HG03108 (cell line): ENCODE results near the gene WDR38.

Experiments used
- ATAC-seq: cut with Tn5 transposase; IDR thresholded peaks from one replicate; pipeline ENCODE4 v1.9.1; 2021; ENCODE audit warnings: moderate library complexity; ENCODE audit not compliant: unreplicated experiment

WDR38 gene, protein sequence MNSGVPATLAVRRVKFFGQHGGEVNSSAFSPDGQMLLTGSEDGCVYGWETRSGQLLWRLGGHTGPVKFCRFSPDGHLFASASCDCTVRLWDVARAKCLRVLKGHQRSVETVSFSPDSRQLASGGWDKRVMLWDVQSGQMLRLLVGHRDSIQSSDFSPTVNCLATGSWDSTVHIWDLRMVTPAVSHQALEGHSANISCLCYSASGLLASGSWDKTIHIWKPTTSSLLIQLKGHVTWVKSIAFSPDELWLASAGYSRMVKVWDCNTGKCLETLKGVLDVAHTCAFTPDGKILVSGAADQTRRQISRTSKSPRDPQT

DNA sequence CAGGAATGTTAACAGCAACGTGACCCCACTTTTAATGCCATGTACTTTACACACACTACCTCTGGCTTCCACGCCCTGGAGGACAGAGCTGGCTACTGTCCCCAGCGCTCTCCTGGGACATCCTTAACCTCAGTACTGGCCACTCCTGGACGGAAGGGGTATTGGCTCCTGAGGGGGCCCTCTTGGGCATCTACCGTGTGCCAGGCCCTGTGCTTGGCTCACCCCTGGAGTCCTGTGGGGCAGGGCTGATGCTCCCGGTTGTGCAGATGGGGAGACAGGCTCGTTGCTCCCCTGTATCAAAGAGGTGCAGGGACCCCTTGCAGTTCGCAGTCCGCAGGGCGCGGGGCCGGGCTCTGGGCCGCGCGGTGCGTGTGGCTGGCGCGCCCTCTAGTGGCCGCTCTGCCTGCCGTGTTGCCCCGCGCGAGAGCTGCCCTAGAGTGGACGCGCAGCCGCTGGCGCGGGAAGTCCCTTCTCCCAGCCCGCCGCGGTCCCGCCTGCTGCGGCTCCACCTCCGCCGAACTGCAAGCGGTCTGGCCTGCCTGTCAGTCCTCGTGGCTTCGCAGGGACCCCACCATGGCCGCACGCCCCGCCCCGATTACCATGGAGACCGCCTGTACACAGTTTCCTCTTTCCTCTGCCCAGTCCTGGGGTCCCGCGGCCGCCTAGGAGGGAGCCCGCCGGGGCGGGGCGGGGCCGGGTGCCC is at the start of gene WDR38:
Gene WDR38, plus strand, starts transcription at position 632 of the 703 bp plus-strand sequence. CDS start 72 bp downstream, outside the sequence.
- ATAC-seq: peak; percentile 70

DNA sequence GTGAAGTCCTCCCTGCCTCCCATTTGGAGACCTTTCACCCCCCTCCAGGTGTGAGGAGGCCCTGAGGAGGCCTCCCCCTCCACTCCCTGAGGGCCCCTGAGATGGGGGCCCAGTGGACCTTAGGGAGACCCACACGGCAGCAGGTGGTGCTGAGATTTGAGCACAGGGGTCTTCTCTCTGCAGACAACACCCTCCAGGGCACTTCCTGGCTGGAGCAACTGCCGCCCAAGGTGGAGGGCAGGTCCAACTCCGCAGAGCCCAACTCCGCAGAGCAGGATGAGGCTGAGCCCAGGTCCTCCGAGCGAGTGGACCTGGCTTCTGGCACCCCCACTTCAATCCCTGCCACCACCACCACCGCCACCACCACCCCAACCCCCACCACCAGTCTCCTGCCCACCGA is 49.3 kb upstream of the WDR38 start:
- ATAC-seq: no peak

DNA sequence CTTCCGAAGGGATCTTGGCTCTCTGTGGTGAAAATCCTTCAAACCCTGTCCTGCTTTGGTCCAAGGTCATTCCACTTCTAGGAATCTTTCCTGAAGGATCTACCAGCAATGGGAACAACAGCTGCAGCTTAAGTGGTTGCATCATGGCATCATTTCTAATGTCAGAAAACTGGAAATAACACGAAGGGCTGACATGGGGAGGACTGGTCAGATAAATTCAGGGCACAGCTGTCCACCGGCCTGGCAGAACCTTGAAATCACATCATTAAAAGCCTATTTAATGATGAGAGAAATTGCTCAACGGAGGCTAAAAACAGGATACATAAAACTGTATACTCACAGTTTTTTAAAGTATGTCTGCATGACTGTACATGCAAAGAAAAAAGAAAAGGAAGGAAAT is 48.1 kb upstream of the WDR38 start:
- ATAC-seq: no peak

DNA sequence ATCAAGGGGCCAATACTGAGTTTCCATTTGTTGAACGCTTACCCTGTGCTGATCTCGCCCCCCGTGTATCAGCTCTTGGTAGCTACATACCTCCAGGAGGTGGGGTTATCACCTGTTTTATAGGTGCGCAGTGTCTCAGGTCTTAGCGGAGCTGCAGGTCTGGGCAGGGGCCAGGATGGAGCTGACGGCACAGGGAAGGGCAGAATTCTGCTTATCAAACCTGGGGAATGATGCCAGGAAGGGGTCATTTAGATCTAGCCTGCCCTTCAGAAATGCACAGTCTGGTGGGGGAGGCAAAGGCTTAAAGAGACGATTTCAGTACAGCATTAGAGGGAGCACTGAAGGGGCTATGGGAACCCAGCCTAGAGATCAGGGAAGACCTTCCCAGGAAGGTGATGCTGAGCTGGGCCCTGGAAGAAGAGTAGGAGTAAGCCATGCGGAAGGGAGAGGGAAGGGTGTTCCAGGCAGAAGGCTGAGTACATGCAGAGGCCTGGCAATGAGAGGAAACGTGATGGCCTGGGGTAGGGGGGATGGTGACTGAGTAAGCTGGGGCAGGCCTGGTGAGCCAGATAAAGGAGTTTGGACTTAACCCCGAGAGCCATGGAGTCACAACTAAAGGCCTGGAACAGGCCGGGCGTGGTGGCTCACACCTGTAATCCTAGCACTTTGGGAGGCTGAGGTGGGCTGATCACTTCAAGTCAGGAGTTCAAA is 44.9 kb upstream of the WDR38 start:
- no peak for ATAC-seq

DNA sequence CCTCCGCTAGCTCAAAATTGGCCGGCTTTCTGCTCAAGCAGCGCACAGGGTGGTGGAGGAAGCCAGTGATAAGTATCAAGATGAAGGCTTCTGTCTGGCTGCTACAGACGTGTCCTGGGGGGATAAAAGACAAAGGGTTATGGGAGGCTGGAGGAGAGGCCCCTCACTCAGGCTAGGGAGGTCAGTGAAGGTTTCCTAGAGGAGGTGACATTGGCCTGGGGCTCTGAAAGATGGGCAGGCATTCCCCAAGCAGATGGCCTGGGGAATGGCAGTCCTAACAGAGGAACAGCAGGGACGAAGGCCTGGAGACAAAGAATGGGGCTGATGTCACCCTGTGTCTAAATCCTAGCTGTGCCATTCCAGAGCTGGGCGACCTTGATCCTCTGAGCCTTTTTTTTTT is 44.0 kb upstream of the WDR38 start:
- no peak for ATAC-seq

DNA sequence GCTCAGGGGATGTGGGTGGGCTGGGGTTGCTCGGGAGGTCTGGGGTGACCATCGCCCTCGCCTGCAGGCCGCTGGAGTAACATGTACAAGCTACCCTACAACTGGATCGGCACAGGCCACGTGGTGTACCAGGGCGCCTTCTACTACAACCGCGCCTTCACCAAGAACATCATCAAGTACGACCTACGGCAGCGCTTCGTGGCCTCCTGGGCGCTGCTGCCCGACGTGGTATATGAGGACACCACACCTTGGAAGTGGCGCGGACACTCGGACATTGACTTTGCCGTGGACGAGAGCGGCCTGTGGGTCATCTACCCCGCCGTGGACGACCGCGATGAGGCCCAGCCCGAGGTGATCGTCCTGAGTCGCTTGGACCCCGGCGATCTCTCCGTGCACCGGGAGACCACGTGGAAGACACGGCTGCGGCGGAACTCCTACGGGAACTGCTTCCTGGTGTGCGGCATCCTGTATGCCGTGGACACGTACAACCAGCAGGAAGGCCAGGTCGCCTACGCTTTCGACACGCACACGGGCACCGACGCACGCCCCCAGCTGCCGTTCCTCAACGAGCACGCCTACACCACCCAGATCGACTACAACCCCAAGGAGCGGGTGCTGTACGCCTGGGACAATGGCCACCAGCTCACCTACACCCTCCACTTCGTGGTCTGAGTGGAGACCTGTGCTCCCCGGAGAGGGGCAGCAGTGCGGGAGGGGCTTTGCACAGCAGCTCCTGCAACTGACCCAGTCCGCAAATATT is 43.3 kb upstream of the WDR38 start:
- no peak for ATAC-seq

DNA sequence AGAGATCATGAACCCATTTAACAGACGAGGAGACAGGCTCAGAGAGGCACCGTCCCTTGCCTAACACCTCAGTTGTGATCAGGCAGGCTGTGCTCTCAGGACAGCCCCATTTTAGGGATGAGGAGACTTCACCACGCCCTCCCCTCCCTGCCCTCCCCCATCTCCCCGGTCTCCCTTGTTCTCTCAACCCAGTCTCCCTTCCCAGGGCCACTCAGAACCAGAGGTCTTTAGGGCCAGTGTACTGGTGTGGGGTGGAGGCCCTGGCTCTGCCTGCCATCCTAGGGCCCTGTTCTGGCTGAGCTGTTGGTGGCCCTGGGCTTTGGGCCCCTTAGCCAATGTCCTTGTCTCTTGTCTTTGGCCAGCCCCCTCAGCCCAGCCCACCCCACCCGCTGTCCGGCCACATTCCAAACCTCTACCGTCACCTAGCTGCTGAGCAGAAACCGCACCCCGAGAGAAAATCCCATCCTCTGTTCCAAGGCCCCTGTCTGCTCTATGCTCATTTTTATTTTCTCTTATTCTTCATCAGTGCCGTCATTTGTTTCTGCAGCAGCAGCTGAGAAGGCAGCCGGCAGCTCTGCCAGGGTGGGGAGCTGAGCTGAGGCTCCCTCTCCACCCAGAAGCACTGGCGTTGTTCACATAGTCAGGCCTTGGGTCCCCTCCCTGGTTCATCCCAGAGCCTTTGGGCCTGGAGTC is 42.5 kb upstream of the WDR38 start:
- ATAC-seq: no peak

DNA sequence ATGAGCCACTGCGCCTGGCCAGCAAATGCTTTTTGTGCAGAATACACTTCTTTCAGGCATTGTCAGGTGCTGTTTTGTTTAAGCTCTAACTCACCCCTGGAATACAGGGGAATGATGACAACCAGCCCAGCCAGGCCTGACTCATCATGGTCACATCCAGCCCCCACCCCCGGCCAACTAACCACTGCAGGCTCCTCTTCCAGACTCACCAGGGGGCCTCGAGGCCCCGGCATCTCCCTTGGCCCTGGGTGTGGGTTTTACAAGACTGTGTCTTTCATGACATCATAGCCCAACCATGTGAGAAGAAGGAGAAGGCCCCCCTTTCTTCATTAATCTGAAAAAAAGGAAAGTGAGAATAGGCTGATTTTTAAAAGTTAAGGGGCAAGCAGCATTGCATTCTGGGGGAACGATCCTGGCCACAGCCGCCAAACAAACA is 40.8 kb upstream of the WDR38 start:
- no peak for ATAC-seq

DNA sequence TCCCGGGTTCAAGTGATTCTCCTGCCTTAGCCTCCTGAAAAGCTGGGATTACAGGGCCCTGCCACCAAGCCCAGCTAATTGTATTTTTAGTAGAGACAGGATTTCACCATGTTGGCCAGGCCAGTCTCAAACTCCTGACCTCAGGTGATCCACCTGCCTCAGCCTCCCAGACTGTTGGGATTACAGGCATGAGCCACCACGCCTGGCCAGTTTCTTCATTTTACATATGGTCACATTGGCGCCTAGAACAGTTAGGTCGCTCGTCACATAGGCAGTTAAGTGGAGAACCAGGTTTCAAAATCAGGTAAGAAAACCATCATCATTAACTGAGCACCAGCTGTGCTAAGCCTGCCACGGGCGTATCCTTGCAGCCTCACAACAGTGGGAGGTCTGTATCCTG is 40.2 kb upstream of the WDR38 start:
- ATAC-seq: no peak

DNA sequence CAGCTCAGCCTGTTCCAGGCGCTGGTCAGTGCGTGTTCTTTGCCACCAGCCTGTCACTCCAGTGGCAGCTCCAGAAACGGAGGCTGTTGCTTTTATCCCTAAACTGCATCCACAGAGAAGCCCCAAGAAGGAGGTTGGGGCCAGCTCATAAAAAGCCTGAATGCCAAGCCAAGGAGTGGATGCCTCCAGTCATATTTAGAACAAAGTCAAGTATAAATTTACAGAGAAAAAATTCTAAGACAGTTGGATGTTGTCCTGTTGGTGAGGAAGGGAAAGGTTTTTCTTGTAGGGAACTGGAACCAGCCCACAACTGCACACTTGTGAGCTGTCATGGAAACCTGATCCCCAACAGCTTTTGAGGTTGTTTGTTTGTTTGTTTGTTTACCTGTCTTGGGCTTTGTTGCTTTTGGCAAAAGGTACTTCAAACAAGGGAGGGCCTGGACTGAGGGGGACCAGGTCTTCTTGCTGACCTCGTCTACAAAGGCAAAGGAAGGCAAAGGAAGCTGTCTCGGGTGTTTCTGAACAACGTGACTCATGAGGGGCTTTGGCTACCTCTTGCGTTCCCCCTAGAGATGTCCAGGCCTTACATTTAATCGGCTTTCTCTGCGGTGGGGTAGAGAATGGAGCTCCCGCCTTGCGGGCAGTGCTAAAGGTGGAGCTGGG is 39.6 kb upstream of the WDR38 start:
- no peak for ATAC-seq

DNA sequence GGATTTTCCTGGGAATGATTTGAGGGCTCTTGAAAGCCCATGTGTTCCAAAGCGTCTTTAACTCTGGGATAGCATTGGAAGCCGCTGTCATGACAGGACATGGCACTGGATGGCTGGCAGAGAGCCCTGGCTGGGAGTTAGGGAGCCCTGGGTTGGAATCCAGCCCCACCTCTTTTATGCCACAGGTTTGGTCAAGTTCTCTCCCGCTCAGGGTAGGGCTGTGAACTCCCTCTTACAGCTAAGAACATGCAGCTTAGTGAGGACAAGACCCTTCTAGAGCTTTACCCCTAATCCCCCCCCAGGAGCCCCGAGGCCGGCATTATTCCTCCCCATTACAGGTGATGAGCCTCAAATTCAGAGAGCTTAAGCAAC is 39.1 kb upstream of the WDR38 start:
- no peak for ATAC-seq

DNA sequence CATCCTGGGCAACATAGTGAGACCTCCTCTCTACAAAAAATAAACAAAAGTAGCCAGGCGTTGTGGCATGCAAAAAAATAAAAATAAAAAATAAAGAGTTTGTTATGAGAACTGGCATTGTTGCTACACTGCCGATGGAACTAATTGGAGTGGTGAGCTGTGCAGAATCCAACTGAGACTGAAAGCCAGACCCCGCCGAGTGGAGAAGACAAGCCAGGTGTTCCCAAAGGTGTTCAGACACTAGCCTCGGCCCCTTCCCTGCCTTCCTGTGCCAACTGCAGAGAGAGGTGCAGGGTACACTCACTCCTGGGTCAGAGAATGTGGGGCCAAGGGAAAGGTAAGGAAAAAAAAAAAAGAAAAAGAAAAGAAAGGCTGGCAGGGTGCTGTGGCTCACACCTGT is 37.7 kb upstream of the WDR38 start:
- ATAC-seq: no peak

DNA sequence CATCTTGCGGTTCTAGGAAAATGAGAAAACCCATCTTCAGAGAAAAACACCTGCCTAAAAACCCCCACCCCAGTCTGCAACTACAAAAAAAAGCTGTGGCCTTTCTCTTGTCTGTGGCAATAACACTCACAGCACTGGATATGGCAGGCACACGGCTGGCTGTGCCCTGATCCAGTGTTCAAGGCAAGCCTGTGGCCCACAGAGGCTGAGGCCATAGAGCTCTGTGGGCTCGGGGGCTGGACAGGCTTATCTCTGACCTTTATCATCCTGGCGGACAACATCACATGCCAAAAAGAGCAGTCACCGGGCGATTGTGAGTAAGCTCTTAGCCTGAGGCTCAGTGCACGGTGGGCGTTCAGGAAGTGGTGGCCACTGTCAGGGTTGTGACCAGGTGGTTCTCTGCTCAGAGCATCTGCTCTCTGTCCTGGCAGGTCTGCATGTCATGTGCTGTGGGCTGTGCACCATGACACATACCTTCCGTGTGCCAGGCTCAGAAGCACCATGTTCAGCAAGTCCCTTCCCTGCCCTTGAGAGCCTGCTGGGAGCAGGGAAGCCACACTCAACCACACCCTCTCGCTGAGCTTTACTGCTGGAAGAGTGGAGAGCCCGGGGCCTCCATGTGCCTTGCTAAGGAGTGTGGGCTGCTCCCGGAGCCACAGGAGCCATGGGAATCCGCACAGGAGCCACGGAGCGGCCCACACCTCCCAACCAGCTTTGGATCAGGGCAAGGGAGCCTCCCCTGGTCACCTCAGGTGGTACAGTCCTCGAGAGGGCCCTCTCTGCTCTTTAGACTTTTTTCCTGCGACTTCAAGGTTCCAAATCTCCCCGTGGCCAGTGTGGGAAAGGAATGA is 34.6 kb upstream of the WDR38 start:
- no peak for ATAC-seq

DNA sequence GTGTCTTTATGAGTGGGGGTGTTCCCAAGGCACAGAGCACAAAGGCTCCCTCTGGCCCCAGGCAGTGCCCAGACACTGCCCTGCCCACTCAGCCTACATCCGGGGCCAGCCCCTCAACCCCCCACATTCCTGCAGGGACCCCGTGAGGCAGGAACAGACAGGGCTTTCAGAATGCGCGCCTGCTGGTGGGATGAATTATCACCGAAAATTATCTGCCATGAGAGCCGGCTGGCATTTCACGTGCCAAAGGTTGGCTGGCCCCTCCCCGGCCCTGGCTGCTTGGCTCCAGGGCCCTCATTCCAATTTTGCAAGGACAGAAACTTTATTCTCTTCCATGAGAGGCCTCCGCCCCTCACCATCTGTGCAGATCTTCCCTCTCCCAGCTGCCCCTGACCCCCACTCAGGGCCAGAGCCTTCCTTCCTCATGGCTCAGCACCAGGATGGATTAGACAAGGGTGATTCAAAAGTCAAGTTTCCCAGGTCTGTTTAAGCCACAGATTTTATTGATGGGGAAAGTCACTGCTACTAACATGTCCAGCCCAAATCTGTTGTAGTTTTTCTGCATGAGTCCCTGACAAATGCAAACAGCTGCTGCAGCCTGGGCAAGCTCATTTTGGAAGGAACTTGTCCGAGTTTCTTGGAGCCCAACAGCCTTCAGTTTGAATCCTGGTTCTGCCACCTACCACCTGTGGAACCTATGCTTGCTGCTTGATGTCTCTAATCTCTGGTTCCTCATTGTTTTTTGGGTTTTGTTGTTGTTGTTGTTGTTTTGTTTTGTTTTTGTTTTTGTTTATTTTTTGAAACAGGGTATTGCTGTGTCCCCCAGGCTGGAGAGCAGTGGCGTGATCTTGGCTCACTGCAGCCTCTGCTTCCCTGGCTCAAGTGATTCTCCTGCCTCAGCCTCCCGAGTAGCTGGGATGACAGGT is 32.3 kb upstream of the WDR38 start:
- ATAC-seq: no peak

DNA sequence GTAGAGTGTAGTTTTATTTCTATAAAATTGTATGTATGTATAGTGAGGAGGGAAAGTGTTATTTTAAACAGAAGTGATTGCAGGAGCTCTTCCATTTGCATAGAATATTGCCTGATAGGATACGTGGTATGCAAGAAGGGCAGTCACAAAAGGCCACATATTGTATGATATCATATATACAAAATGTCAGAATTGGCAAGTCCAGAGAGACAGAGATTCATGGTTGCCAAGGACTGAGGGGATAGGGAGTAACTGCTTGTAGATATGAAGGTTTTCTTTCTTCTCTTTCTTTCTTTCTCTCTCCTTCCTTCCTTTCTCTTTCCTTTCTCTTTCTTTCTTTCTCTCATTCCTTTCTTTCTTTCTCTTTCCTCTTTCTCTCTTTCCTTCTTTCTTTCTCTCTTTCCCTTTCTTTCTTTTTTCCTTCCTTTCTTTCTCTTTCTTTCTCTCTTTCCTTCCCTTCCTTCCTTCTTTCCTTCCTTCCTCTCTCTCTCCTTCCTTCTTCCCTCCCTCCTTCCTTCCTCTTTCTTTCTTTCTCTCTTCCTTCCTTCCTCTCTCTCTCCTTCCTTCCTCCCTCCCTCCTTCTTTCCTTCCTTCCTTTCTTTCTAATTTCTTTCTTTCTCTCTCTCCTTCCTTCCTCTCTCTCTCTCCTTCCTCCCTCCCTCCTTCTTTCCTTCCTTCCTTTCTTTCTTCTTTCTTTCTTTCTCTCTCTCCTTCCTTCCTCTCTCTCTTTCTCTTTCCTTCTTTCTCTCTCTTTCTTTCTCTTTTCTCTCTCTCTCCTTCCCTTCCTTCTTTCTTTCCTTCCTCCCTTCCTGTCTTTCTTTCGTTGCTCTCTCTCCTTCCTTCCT is 24.5 kb upstream of the WDR38 start:
- no peak for ATAC-seq

DNA sequence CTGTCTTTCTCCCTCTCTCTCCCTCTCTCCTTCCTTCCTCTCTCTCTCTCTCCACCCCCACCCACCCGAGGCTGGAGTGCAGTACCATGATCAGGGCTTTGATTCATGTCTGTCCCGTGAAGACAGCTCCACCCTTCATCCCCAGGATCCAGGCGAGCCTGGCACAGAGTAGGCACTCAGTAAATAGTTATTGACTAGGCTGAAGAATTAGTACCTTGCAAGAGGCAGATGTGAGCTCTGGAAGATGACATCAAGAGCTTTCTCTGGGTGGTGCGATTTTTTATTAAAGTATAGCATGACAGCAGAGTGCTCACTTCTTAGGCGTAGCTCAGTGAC is 24.0 kb upstream of the WDR38 start:
- no peak for ATAC-seq

DNA sequence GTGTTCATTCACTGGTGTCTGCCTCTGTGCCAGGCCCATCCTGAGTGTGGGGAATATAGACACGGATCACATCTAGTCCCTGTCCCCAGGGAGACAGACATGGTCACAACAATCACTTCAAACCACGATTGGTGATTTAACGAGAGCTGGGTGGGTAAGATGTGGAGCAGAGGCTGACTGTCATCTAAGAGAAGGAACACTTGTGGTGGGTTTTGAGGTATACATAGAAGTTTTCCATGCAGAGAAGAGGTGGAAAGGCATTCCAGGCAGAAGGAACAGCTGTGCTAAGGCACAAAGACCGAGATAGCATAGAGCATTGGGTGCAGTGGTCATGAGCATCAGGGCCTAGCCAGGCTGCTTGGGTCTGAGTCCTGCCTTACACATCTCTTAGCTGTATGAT is 22.7 kb upstream of the WDR38 start:
- ATAC-seq: no peak
